SK-N-SH (cell line): ENCODE results near the gene CDK1. TPM values are rescaled to one million over a fixed set of nuclear protein-coding genes. Genes with fewer than 3 reads are reported as not detected.

Experiments used
- CTCF ChIA-PET: fragments of 300-600, 350-600 bp; formaldehyde crosslinking; extraction: SDS; loops from one replicate; lab custom pipeline; 2021; lab: Yijun Ruan, JAX
- POLR2A ChIA-PET: fragments of 350-600 bp; sonication (Branson Sonifier 250); formaldehyde crosslinking; extraction: SDS; loops from one replicate; lab custom pipeline; 2020; ENCODE audit warnings: antibody characterized with exemption, inconsistent platforms; lab: Yijun Ruan, JAX
- DNase-seq: peaks from one replicate; pipeline ENCODE4 v3.0.0; 2012
- H2AFZ ChIP-seq: fragments of 200-600 bp; sonication (generic); 2 replicates; pipeline ENCODE4 v1.8.1; 2016; ENCODE audit warnings: antibody characterized with exemption, mild to moderate bottlenecking, low read depth
- H3F3A ChIP-seq: fragments of 200-600 bp; sonication (generic); replicated peaks from 2 replicates; pipeline ENCODE3; 2016; ENCODE audit warnings: antibody characterized with exemption, mild to moderate bottlenecking; ENCODE audit not compliant: insufficient read depth
- H3K27ac ChIP-seq, 2 experiments: fragments of 200-500 bp in 1 of 2; fragments of 200-600 bp in 1 of 2; sonication (Bioruptor generic) in 1 of 2; sonication (generic), shearing (Covaris generic) in 1 of 2; 2 replicates each; pipeline versions ENCODE4 v1.5.1 to v1.6.1; 2014 to 2016; ENCODE audit warnings: low read depth in 2 of 2, inconsistent platforms in 1 of 2, low read length in 1 of 2, mild to moderate bottlenecking in 1 of 2, mixed read lengths in 1 of 2
- H3K27me3 ChIP-seq: fragments of 200-600 bp; sonication (generic), shearing (Covaris generic); 2 replicates; pipeline ENCODE4 v1.6.1; 2016; ENCODE audit warnings: mixed run types; ENCODE audit not compliant: insufficient read depth
- H3K36me3 ChIP-seq, 2 experiments: fragments of 200-500 bp in 1 of 2; fragments of 200-600 bp in 1 of 2; sonication (Bioruptor generic) in 1 of 2; sonication (generic) in 1 of 2; replicated peaks in 1 of 2; 2 replicates each; pipeline versions ENCODE3 to v1.5.1; 2014 to 2016; ENCODE audit warnings: low read length in 1 of 2, mild to moderate bottlenecking in 1 of 2; ENCODE audit not compliant: insufficient read depth in 2 of 2, control insufficient read depth in 1 of 2
- H3K4me1 ChIP-seq, 2 experiments: fragments of 200-500 bp in 1 of 2; fragments of 200-600 bp in 1 of 2; sonication (Bioruptor generic) in 1 of 2; sonication (generic), shearing (Covaris generic) in 1 of 2; 2 replicates each; pipeline versions ENCODE4 v1.5.1 to v1.6.1; 2014 to 2016; ENCODE audit warnings: low read depth in 1 of 2, low read length in 1 of 2, mixed run types in 1 of 2; ENCODE audit not compliant: insufficient read depth in 2 of 2, control insufficient read depth in 1 of 2
- H3K4me2 ChIP-seq: fragments of 200-600 bp; sonication (generic), shearing (Covaris generic); 2 replicates; pipeline ENCODE4 v1.6.1; 2017; ENCODE audit warnings: mixed run types
- H3K4me3 ChIP-seq, 2 experiments: fragments of 200-500 bp in 1 of 2; fragments of 200-600 bp in 1 of 2; sonication (Bioruptor generic) in 1 of 2; sonication (generic), shearing (Covaris generic) in 1 of 2; 2 replicates each; pipeline versions ENCODE4 v1.5.1 to v1.8.1; 2014 to 2016; ENCODE audit warnings: low read depth in 2 of 2, inconsistent platforms in 1 of 2, low read length in 1 of 2, mild to moderate bottlenecking in 1 of 2, mixed read lengths in 1 of 2, moderate library complexity in 1 of 2
- H3K79me2 ChIP-seq: fragments of 200-600 bp; sonication (generic); 2 replicates; pipeline ENCODE4 v1.8.1; 2017; ENCODE audit warnings: mild to moderate bottlenecking; ENCODE audit not compliant: insufficient read depth
- H3K9ac ChIP-seq: fragments of 200-600 bp; sonication (generic); 2 replicates; pipeline ENCODE4 v1.6.1; 2017; ENCODE audit warnings: mixed run types
- H3K9me2 ChIP-seq: fragments of 200-600 bp; sonication (generic); 2 replicates; pipeline ENCODE4 v1.6.1; 2017; ENCODE audit warnings: mixed run types
- H3K9me3 ChIP-seq: fragments of 200-600 bp; sonication (generic); 2 replicates; pipeline ENCODE4 v1.6.1; 2017; ENCODE audit warnings: mixed run types, mild to moderate bottlenecking, moderate library complexity
- H4K20me1 ChIP-seq: fragments of 200-600 bp; sonication (generic); 2 replicates; pipeline ENCODE4 v1.6.1; 2017; ENCODE audit warnings: mild to moderate bottlenecking, mixed run types; ENCODE audit not compliant: insufficient read depth
- CTCF ChIP-seq: fragments of 200-600 bp; sonication (generic); IDR thresholded peaks from 2 replicates; pipeline ENCODE4 v1.6.1; 2017; ENCODE audit warnings: antibody characterized with exemption, mild to moderate bottlenecking, moderate library complexity
- EZH2phosphoT487 ChIP-seq: fragments of 200-600 bp; sonication (generic); IDR thresholded peaks from 2 replicates; pipeline ENCODE4 v1.6.1; 2017; ENCODE audit warnings: low read depth, mixed run types, mild to moderate bottlenecking, antibody characterized with exemption, moderate library complexity, borderline replicate concordance
- FOXJ3 ChIP-seq: sonication (generic); formaldehyde crosslinking; IDR thresholded peaks from 2 replicates; pipeline ENCODE4 v1.5.1; 2020; ENCODE audit warnings: mild to moderate bottlenecking, missing genetic modification reagents
- FOXM1 ChIP-seq: IDR thresholded peaks from 2 replicates; pipeline ENCODE4 v1.4.0; 2012; ENCODE audit warnings: low read depth, mild to moderate bottlenecking
- IRF3 ChIP-seq: fragments of 150-350 bp; IDR thresholded peaks from 2 replicates; pipeline ENCODE4 v1.6.1; 2016; ENCODE audit warnings: mild to moderate bottlenecking, low read depth, low read length
- MAX ChIP-seq: IDR thresholded peaks from 2 replicates; pipeline ENCODE4 v1.4.0; 2012; ENCODE audit warnings: low read depth
- MXI1 ChIP-seq: IDR thresholded peaks from 2 replicates; pipeline ENCODE4 v1.6.1; 2012; ENCODE audit warnings: mild to moderate bottlenecking, low read depth, low read length, improper control_type of control experiment
- POLR2AphosphoS5 ChIP-seq: IDR thresholded peaks from 2 replicates; pipeline ENCODE4 v1.6.1; 2012; ENCODE audit warnings: low read depth, low read length
- REST ChIP-seq: IDR thresholded peaks from 2 replicates; pipeline ENCODE4 v1.6.1; 2012; ENCODE audit warnings: mild to moderate bottlenecking, low read depth, low read length, moderate library complexity
- RXRA ChIP-seq: IDR thresholded peaks from 2 replicates; pipeline ENCODE4 v1.4.0; 2012; ENCODE audit warnings: low read depth, mild to moderate bottlenecking, borderline replicate concordance
- SIN3A ChIP-seq: IDR thresholded peaks from 2 replicates; pipeline ENCODE4 v1.6.1; 2012; ENCODE audit warnings: low read depth, mild to moderate bottlenecking, low read length, moderate library complexity, borderline replicate concordance
- TCF12 ChIP-seq: IDR thresholded peaks from 2 replicates; pipeline ENCODE4 v1.4.0; 2012
- USF2 ChIP-seq: fragments of 150-350 bp; IDR thresholded peaks from 2 replicates; pipeline ENCODE4 v1.6.1; 2017; ENCODE audit warnings: antibody characterized with exemption, low read length, low read depth, borderline replicate concordance
- WGBS: methylation state at CpG from one replicate; pipeline ENCODE4 v1.1.6; 2017; ENCODE audit warnings: low lambda C conversion rate; 5-methylcytosine and 5-hydroxymethylcytosine counted together
- polyA plus RNA-seq, 3 experiments: library from polyadenylated mRNA; depleted of rRNA; stranded (reverse); fragments of >200 nt; gene quantifications; 2 replicates each; pipeline ENCODE4 v1.2.3, GENCODE V29; 2012

CDK1 gene
- polyA plus RNA-seq, 1 of the 3 experiments (the other 2 are of a cell fraction) = 20.8 TPM

DNA sequence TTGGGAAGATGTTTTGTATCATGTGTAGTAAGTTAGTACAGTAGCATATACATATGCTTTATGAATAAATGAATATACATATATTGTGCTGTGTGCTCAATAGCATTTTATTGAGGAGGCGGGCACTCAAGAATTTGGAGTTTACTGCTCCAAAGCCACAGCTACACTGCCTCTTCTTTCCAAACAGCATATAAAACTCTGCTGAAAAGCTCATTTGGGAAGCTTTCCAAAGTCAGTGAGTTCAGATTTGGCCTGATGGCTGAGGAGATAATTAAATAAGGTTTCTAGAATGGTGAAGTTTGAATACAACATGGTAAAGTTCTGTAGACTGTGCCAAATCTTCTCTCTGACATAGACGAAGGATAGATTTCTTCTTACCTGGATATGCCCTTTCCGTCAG, 29.8 kb downstream of the CDK1 start:
- H2AFZ ChIP-seq = no peak overlapping the region
- no peaks in the 10 kb centered on the region for H3K79me2 ChIP-seq
- H3K9me3 ChIP-seq = no peaks in the 10 kb centered on the region
- H3K4me2 ChIP-seq = no peak overlapping the region
- 73% methylated on average over 3 of the region's 3 CpGs for WGBS
- ChIA-PET POLR2A (no interaction called here), CTCF (interaction anchor here (1.1 to 1.2 kb wide), 2 partner anchors 9 to 157 kb away, joined by 3 to 4 read pairs; no protein-coding TSS in a partner anchor)
- no peak for DNase-seq
- H3F3A ChIP-seq = no peaks in the 10 kb centered on the region
- no peaks in the 10 kb centered on the region for H3K27me3 ChIP-seq
- H3K4me3 ChIP-seq = no peak overlapping the region
- TF ChIP-seq IRF3 = no peak
- no peak for TF ChIP-seq USF2
- no peak for TF ChIP-seq MXI1
- no peak for TF ChIP-seq FOXJ3 (CRISPR knock-in tag)
- no peak for TF ChIP-seq POLR2AphosphoS5
- TF ChIP-seq CTCF = no peak
- TF ChIP-seq EZH2phosphoT487 = no peak
- TF ChIP-seq FOXM1 = no peak
- no peak for TF ChIP-seq MAX
- no peak for TF ChIP-seq SIN3A
- no peak for TF ChIP-seq TCF12
- no peak for TF ChIP-seq REST
- no peak for TF ChIP-seq RXRA
- TF ChIP-seq, all 33 proteins: peak for 0
- no peak overlapping the region for H3K9ac ChIP-seq
- no peaks in the 10 kb centered on the region for H3K36me3 ChIP-seq
- no peaks in the 10 kb centered on the region for H3K9me2 ChIP-seq
- no peak overlapping the region for H3K27ac ChIP-seq
- H4K20me1 ChIP-seq = no peaks in the 10 kb centered on the region
- peaks cover 0 to 9% of the 10 kb centered on the region in 2 experiments; a peak in 2 of 4 replicates for H3K4me1 ChIP-seq
